HFFc6 (cell line): ENCODE results near the gene ACSBG1. TPM values are rescaled to one million over a fixed set of nuclear protein-coding genes. Genes with fewer than 3 reads are reported as not detected.

Experiments
- DNase-seq: peaks from one replicate; pipeline ENCODE4 v3.0.0-alpha.2; 2018
- H3K27ac Mint-ChIP-seq: 2 replicates; pipeline ENCODE4 v1.8.0; 2020; ENCODE audit warnings: mild to moderate bottlenecking, mixed read lengths
- H3K27me3 Mint-ChIP-seq: 2 replicates; pipeline ENCODE4 v1.8.0; 2021; ENCODE audit warnings: mild to moderate bottlenecking, moderate library complexity, mixed read lengths; ENCODE audit not compliant: insufficient read depth
- H3K36me3 Mint-ChIP-seq: 2 replicates; pipeline ENCODE4 v1.8.0; 2021; ENCODE audit warnings: low read depth, mixed read lengths
- H3K4me1 Mint-ChIP-seq: 2 replicates; pipeline ENCODE4 v1.8.0; 2020; ENCODE audit warnings: low read depth, mixed read lengths
- H3K4me3 Mint-ChIP-seq: 2 replicates; pipeline ENCODE4 v1.8.0; 2020; ENCODE audit warnings: mild to moderate bottlenecking, moderate library complexity, mixed read lengths
- H3K9me3 Mint-ChIP-seq: 2 replicates; pipeline ENCODE4 v1.8.0; 2020; ENCODE audit warnings: mild to moderate bottlenecking, mixed read lengths
- CTCF ChIP-seq: fragments of 200-600 bp; sonication (generic); IDR thresholded peaks from 2 replicates; pipeline ENCODE4 v1.5.0; 2021; ENCODE audit warnings: antibody characterized with exemption, mild to moderate bottlenecking
- total RNA-seq, 6 experiments: library from RNA; stranded (reverse); fragmentation: NEBNext Ultra II Directional; extraction: Animal tissue kit (Norgen Biotek cat#: 25700); gene quantifications; 2 replicates in 1 of 6; 3 replicates in 5 of 6; pipeline ENCODE4 v1.2.3, GENCODE V29; 2021

The ACSBG1 gene
- total RNA-seq, 6 experiments from 2014 or later = not detected

GRCh38 chr15:78236491-78236890, 2.1 kb upstream of the ACSBG1 start:
- Mint-ChIP-seq H3K27me3 (peaks cover 53% of the 10 kb centered on the region), H3K36me3 (no peaks in the 10 kb centered on the region), H3K27ac (no peak overlapping the region), H3K9me3 (no peaks in the 10 kb centered on the region), H3K4me1 (no peaks in the 10 kb centered on the region), H3K4me3 (no peak overlapping the region)
- DNase-seq = no peak
- TF ChIP-seq CTCF = no peak

GRCh38 chr15:78233496-78233895, 869 bp downstream of the ACSBG1 start:
- no peak for TF ChIP-seq CTCF
- no peaks in the 10 kb centered on the region for H3K4me1 Mint-ChIP-seq
- H3K27ac Mint-ChIP-seq = no peak overlapping the region
- no peaks in the 10 kb centered on the region for H3K36me3 Mint-ChIP-seq
- DNase-seq = no peak
- H3K27me3 Mint-ChIP-seq = peaks cover 56% of the 10 kb centered on the region
- H3K4me3 Mint-ChIP-seq = no peak overlapping the region
- no peaks in the 10 kb centered on the region for H3K9me3 Mint-ChIP-seq

- Mint-ChIP-seq H3K4me1 (no peaks in the 10 kb centered on the region), H3K36me3 (no peaks in the 10 kb centered on the region), H3K9me3 (no peaks in the 10 kb centered on the region), H3K4me3 (no peak overlapping the region), H3K27ac (no peak overlapping the region), H3K27me3 (peaks cover 58% of the 10 kb centered on the region)
- no peak for TF ChIP-seq CTCF
- DNase-seq = no peak
Measured at GRCh38 chr15:78232951-78233350, 1.4 kb downstream of the ACSBG1 start.

GRCh38 chr15:78229431-78230406, 4.6 kb downstream of the ACSBG1 start:
- H3K27ac Mint-ChIP-seq = no peak overlapping the region
- no peak for TF ChIP-seq CTCF
- H3K9me3 Mint-ChIP-seq = no peaks in the 10 kb centered on the region
- DNase-seq = no peak
- H3K4me1 Mint-ChIP-seq = no peaks in the 10 kb centered on the region
- no peaks in the 10 kb centered on the region for H3K36me3 Mint-ChIP-seq
- H3K27me3 Mint-ChIP-seq = peaks cover 42% of the 10 kb centered on the region
- H3K4me3 Mint-ChIP-seq = no peak overlapping the region

- Mint-ChIP-seq H3K4me3 (no peak overlapping the region), H3K27ac (no peak overlapping the region), H3K4me1 (no peaks in the 10 kb centered on the region), H3K36me3 (no peaks in the 10 kb centered on the region), H3K27me3 (peaks cover 30% of the 10 kb centered on the region), H3K9me3 (no peaks in the 10 kb centered on the region)
- no peak for DNase-seq
- no peak for TF ChIP-seq CTCF
Measured at GRCh38 chr15:78228356-78228996, 5.9 kb downstream of the ACSBG1 start.
